Measurements from ENCODE around the gene NLRP1. TPM values are rescaled to one million over a fixed set of nuclear protein-coding genes. Genes with fewer than 3 reads are reported as not detected.
"Not testable (repeated sequence)": the region's sequence is repeated elsewhere in the genome, so short reads cannot be mapped to it uniquely, and the experiment has no call there.

Gene NLRP1
- total RNA-seq, 1 experiment from 2014 or later = 9.2 TPM

GRCh38 chr17:5596421-5596820, 12.1 kb upstream of the NLRP1 start:
- H3K27me3 ChIP-seq = 0 out of 2 replicates have a peak, but pooled peaks cover 2% of the 10 kb centered on the region
- DNase-seq = no peak
- H3K9me3 ChIP-seq = no peaks in the 10 kb centered on the region

GRCh38 chr17:5595831-5596230, 11.5 kb upstream of the NLRP1 start:
- H3K36me3 ChIP-seq = no peaks in the 10 kb centered on the region
- 0 out of 2 replicates have a peak, but pooled peaks cover 2% of the 10 kb centered on the region for H3K27me3 ChIP-seq
- H3K4me3 ChIP-seq = no peak overlapping the region
- no peak for DNase-seq
- H3K9me3 ChIP-seq = no peaks in the 10 kb centered on the region

More at GRCh38 chr17:5596421-5596820, 12.1 kb upstream of the NLRP1 start:
- Histone ChIP-seq H3K36me3 (no peaks in the 10 kb centered on the region), H3K4me3 (no peak overlapping the region)

GRCh38 chr17:5592382-5592781, 8.1 kb upstream of the NLRP1 start:
- H3K36me3 ChIP-seq = no peaks in the 10 kb centered on the region
- no peak overlapping the region for H3K4me3 ChIP-seq
- H3K27me3 ChIP-seq = no peaks in the 10 kb centered on the region
- no peaks in the 10 kb centered on the region for H3K9me3 ChIP-seq
- no peak for DNase-seq

- Histone ChIP-seq H3K4me3 (no peak overlapping the region), H3K36me3 (no peaks in the 10 kb centered on the region)
- no peak for DNase-seq
These were observed 7.7 kb upstream of the NLRP1 start for GRCh38 chr17:5591966-5592365.

GRCh38 chr17:5588584-5588983, 4.3 kb upstream of the NLRP1 start:
- Histone ChIP-seq H3K36me3 (no peaks in the 10 kb centered on the region), H3K4me3 (no peak overlapping the region), H3K9me3 (no peaks in the 10 kb centered on the region), H3K27me3 (no peaks in the 10 kb centered on the region)
- no peak for DNase-seq

More at GRCh38 chr17:5591966-5592365, 7.7 kb upstream of the NLRP1 start:
- Histone ChIP-seq H3K27me3 (no peaks in the 10 kb centered on the region), H3K9me3 (no peaks in the 10 kb centered on the region)

GRCh38 chr17:5587438-5588032, 3.2 kb upstream of the NLRP1 start:
- no peaks in the 10 kb centered on the region for H3K9me3 ChIP-seq
- DNase-seq = no peak
- no peak overlapping the region for H3K4me3 ChIP-seq
- H3K36me3 ChIP-seq = no peaks in the 10 kb centered on the region
- no peaks in the 10 kb centered on the region for H3K27me3 ChIP-seq

- Histone ChIP-seq H3K36me3 (no peaks in the 10 kb centered on the region), H3K27me3 (no peaks in the 10 kb centered on the region), H3K4me3 (no peak overlapping the region), H3K9me3 (no peaks in the 10 kb centered on the region)
- no peak for DNase-seq
These were observed 1.7 kb upstream of the NLRP1 start for GRCh38 chr17:5585836-5586521.

- Histone ChIP-seq H3K9me3 (no peaks in the 10 kb centered on the region), H3K27me3 (no peaks in the 10 kb centered on the region), H3K4me3 (no peak overlapping the region), H3K36me3 (no peaks in the 10 kb centered on the region)
- DNase-seq = no peak
These were observed 1.0 kb upstream of the NLRP1 start for GRCh38 chr17:5585287-5585794.

- no peaks in the 10 kb centered on the region for H3K27me3 ChIP-seq
- no peaks in the 10 kb centered on the region for H3K36me3 ChIP-seq
- no peak for DNase-seq
- H3K4me3 ChIP-seq = peak overlapping the region; percentile 29
- no peaks in the 10 kb centered on the region for H3K9me3 ChIP-seq
These were observed 605 bp downstream of the NLRP1 start for GRCh38 chr17:5583426-5584382.

- no peaks in the 10 kb centered on the region for H3K27me3 ChIP-seq
- no peak for DNase-seq
- no peaks in the 10 kb centered on the region for H3K36me3 ChIP-seq
- no peak overlapping the region for H3K4me3 ChIP-seq
- no peaks in the 10 kb centered on the region for H3K9me3 ChIP-seq
These were observed 1.8 kb downstream of the NLRP1 start for GRCh38 chr17:5582209-5583185.

- Histone ChIP-seq H3K9me3 (no peaks in the 10 kb centered on the region), H3K27me3 (no peaks in the 10 kb centered on the region), H3K36me3 (no peaks in the 10 kb centered on the region), H3K4me3 (no peak overlapping the region)
- no peak for DNase-seq
These were observed 2.7 kb downstream of the NLRP1 start for GRCh38 chr17:5581655-5582054.

- no peaks in the 10 kb centered on the region for H3K27me3 ChIP-seq
- H3K9me3 ChIP-seq = no peaks in the 10 kb centered on the region
- DNase-seq = no peak
- H3K4me3 ChIP-seq = no peak overlapping the region
- no peaks in the 10 kb centered on the region for H3K36me3 ChIP-seq
These were observed 3.3 kb downstream of the NLRP1 start for GRCh38 chr17:5580969-5581368.

- no peaks in the 10 kb centered on the region for H3K36me3 ChIP-seq
- no peak overlapping the region for H3K4me3 ChIP-seq
- DNase-seq = no peak
- H3K9me3 ChIP-seq = no peaks in the 10 kb centered on the region
- H3K27me3 ChIP-seq = no peaks in the 10 kb centered on the region
These were observed 3.9 kb downstream of the NLRP1 start for GRCh38 chr17:5580367-5580766.

- H3K4me3 ChIP-seq, H3K27me3 ChIP-seq, DNase-seq, H3K9me3 ChIP-seq, H3K36me3 ChIP-seq: not testable (repeated sequence)
These were observed 5.5 kb downstream of the NLRP1 start for GRCh38 chr17:5578768-5579167.

GRCh38 chr17:5573017-5573416, 11.3 kb downstream of the NLRP1 start:
- H3K4me3 ChIP-seq, H3K27me3 ChIP-seq, H3K36me3 ChIP-seq, H3K9me3 ChIP-seq, DNase-seq: not testable (repeated sequence)

- no peaks in the 10 kb centered on the region for H3K9me3 ChIP-seq
- H3K36me3 ChIP-seq = no peaks in the 10 kb centered on the region; the same call in 1 of the 2 replicates
- DNase-seq = no peak
- H3K4me3 ChIP-seq = no peak overlapping the region
- no peaks in the 10 kb centered on the region for H3K27me3 ChIP-seq
These were observed 13.0 kb downstream of the NLRP1 start for GRCh38 chr17:5571281-5571680.

Data from MG63 (cell line).